Liver (tissue), 9 donors: ENCODE data around the gene PIGN. TPM values are rescaled to one million over a fixed set of nuclear protein-coding genes. Genes with fewer than 3 reads are reported as not detected.

Source experiments
- DNase-seq: peaks from one replicate; pipeline ENCODE4 v3.0.0-alpha.2; 2017; ENCODE audit warnings: low spot score
- H3K27ac ChIP-seq, 2 donors: one replicate each; pipeline ENCODE4 v1.7.0; 2013; ENCODE audit warnings: inconsistent platforms in 2 of 2, low read length in 2 of 2, control low read depth in 1 of 2, low read depth in 1 of 2, mild to moderate bottlenecking in 1 of 2
- H3K27me3 ChIP-seq, 4 donors: one replicate each; pipeline versions ENCODE4 v1.6.1 to v1.7.0; 2013; ENCODE audit warnings: low read length in 3 of 4, inconsistent platforms in 1 of 4, mild to moderate bottlenecking in 1 of 4, moderate library complexity in 1 of 4; ENCODE audit not compliant: control insufficient read depth in 4 of 4, insufficient read depth in 4 of 4
- H3K36me3 ChIP-seq, 4 donors: one replicate each; pipeline versions ENCODE4 v1.6.1 to v1.7.0; 2013; ENCODE audit warnings: low read length in 3 of 4, mild to moderate bottlenecking in 3 of 4, low read depth in 1 of 4, moderate library complexity in 1 of 4; ENCODE audit not compliant: control insufficient read depth in 4 of 4, insufficient read depth in 3 of 4
- H3K4me1 ChIP-seq, 4 donors: one replicate each; pipeline versions ENCODE4 v1.6.1 to v1.7.0; 2013; ENCODE audit warnings: low read length in 3 of 4, mild to moderate bottlenecking in 3 of 4, moderate library complexity in 1 of 4; ENCODE audit not compliant: control insufficient read depth in 4 of 4, insufficient read depth in 4 of 4
- H3K4me3 ChIP-seq, 3 donors: one replicate each; pipeline versions ENCODE4 v1.6.1 to v1.7.0; 2013; ENCODE audit warnings: low read length in 3 of 3, control low read depth in 1 of 3, low read depth in 1 of 3, mild to moderate bottlenecking in 1 of 3
- H3K9ac ChIP-seq, 2 donors: one replicate each; pipeline ENCODE4 v1.7.0; 2013; ENCODE audit warnings: low read length in 2 of 2, mild to moderate bottlenecking in 2 of 2, moderate library complexity in 2 of 2, control low read depth in 1 of 2, low read depth in 1 of 2
- H3K9me3 ChIP-seq, 4 donors: one replicate each; pipeline versions ENCODE4 v1.6.1 to v1.7.0; 2013; ENCODE audit warnings: low read length in 3 of 4; ENCODE audit not compliant: control insufficient read depth in 4 of 4
- ATF3 ChIP-seq: IDR thresholded peaks from 2 replicates; pipeline ENCODE4 v1.6.1; 2016; ENCODE audit warnings: antibody characterized with exemption
- EGR1 ChIP-seq, 2 donors: IDR thresholded peaks; 2 replicates each; pipeline ENCODE4 v1.6.1; 2016 to 2018; ENCODE audit warnings: antibody characterized with exemption in 2 of 2, low read depth in 2 of 2
- FOXA1 ChIP-seq: IDR thresholded peaks from 2 replicates; pipeline ENCODE4 v1.6.1; 2016; ENCODE audit warnings: antibody characterized with exemption
- FOXA2 ChIP-seq: IDR thresholded peaks from 2 replicates; pipeline ENCODE4 v1.6.1; 2016; ENCODE audit warnings: antibody characterized with exemption
- GABPA ChIP-seq, 2 donors: IDR thresholded peaks in 1 of 2; conservative IDR thresholded peaks in 1 of 2; 2 replicates each; pipeline ENCODE4 v1.6.1; 2016; ENCODE audit warnings: antibody characterized with exemption in 2 of 2, mild to moderate bottlenecking in 1 of 2, moderate library complexity in 1 of 2
- HNF4A ChIP-seq, 2 donors: conservative IDR thresholded peaks; 2 replicates each; pipeline ENCODE4 v1.6.1; 2016; ENCODE audit warnings: antibody characterized with exemption in 2 of 2, mild to moderate bottlenecking in 2 of 2
- HNF4G ChIP-seq: IDR thresholded peaks from 2 replicates; pipeline ENCODE4 v1.6.1; 2016; ENCODE audit warnings: antibody characterized with exemption
- JUND ChIP-seq, 2 donors: IDR thresholded peaks; 2 replicates each; pipeline ENCODE4 v1.6.1; 2016; ENCODE audit warnings: antibody characterized with exemption in 2 of 2
- MAX ChIP-seq: IDR thresholded peaks from 2 replicates; pipeline ENCODE4 v1.6.1; 2016; ENCODE audit warnings: antibody characterized with exemption
- NR2F2 ChIP-seq: IDR thresholded peaks from 2 replicates; pipeline ENCODE4 v1.6.1; 2016; ENCODE audit warnings: antibody characterized with exemption
- RAD21 ChIP-seq, 2 donors: IDR thresholded peaks; 2 replicates each; pipeline ENCODE4 v1.6.1; 2016; ENCODE audit warnings: antibody characterized with exemption in 2 of 2, mild to moderate bottlenecking in 2 of 2
- REST ChIP-seq: IDR thresholded peaks from 2 replicates; pipeline ENCODE4 v1.6.1; 2016; ENCODE audit warnings: antibody characterized with exemption, mild to moderate bottlenecking
- RXRA ChIP-seq, 2 donors: IDR thresholded peaks; 2 replicates each; pipeline ENCODE4 v1.6.1; 2017 to 2018; ENCODE audit warnings: antibody characterized with exemption in 2 of 2, mild to moderate bottlenecking in 1 of 2
- SP1 ChIP-seq: IDR thresholded peaks from 2 replicates; pipeline ENCODE4 v1.6.1; 2018; ENCODE audit warnings: antibody characterized with exemption, mild to moderate bottlenecking
- TAF1 ChIP-seq: conservative IDR thresholded peaks from 2 replicates; pipeline ENCODE4 v1.6.1; 2016; ENCODE audit warnings: antibody characterized with exemption, mild to moderate bottlenecking
- YY1 ChIP-seq: IDR thresholded peaks from 2 replicates; pipeline ENCODE4 v1.6.1; 2016; ENCODE audit warnings: antibody characterized with exemption, mild to moderate bottlenecking
- ZBTB33 ChIP-seq: IDR thresholded peaks from 2 replicates; pipeline ENCODE4 v1.6.1; 2016; ENCODE audit warnings: antibody characterized with exemption
- WGBS: extraction: QIAGEN DNeasy Blood & Tissue Kit; methylation state at CpG from one replicate; pipeline ENCODE4 v1.1.7; 2013; 5-methylcytosine and 5-hydroxymethylcytosine counted together
- polyA plus RNA-seq, 2 donors: library from polyadenylated mRNA; stranded (reverse) in 1 of 2; unstranded in 1 of 2; fragments of 200-250 nt in 1 of 2; fragments of >200 nt in 1 of 2; fragmentation: Nextera tagmentation in 1 of 2; extraction: Ambion mirVana in 1 of 2; gene quantifications; one replicate each; pipeline versions ENCODE4 v1.2.1 to v1.2.3, GENCODE V29; 2013 to 2015
- total RNA-seq, 2 donors: library from RNA; depleted of rRNA; stranded (reverse); fragments of >200 nt; gene quantifications; one replicate each; pipeline ENCODE4 v1.2.3, GENCODE V29; 2014
- TF ChIP-seq, protein P1 (sequence below): fragments of 150-350 bp; IDR thresholded peaks from 2 replicates; pipeline ENCODE4 v1.5.1; 2017; ENCODE audit warnings: improper control_type of control experiment, low read depth, low read length; ENCODE audit not compliant: missing input control
- donor health status: healthy.
- donor health status: healthy.
- donor health status: healthy.
- donor health status: healthy.
- donor health status: healthy.

Gene PIGN
- total and polyA plus RNA-seq, 4 donors = 5.1 to 20.6 (median 12.5) TPM

DNA sequence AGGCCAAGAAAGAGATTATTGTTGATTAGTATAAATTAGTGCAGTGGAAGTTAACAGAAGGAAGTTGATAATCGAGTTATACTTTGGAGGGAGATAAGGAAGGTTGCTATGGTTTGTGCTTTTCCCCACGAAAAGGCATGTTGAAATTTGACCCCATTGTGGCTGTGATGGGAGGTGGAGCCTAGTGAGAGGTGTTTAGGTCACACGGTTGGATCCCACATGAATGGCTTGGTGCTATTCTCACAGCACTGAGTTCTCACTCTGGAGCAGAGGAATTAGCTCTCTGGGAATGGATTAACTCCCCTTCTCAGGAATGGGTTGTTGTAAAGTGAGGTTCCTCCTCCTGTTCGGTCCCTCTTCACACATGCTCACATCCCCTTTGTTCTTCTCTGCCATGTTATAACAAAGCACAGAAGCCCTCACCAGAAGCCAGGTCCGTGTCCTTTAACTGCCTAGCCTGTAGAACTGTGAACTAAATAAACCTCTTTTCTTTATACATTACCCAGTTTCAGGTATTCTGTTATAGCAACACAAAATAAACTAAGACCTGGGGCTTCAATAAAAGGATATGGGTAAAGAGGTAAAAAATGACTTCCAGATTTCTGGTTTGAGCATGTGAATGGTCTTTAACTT is 21.9 kb downstream of the PIGN start:
- H3K4me3 ChIP-seq = no peak overlapping the region
- no peaks in the 10 kb centered on the region for H3K4me1 ChIP-seq
- no peak for DNase-seq
- WGBS = 73% methylated on average over 5 of the region's 5 CpGs
- H3K9me3 ChIP-seq = no peaks in the 10 kb centered on the region
- H3K27ac ChIP-seq = no peak overlapping the region
- H3K27me3 ChIP-seq = no peaks in the 10 kb centered on the region
- TF ChIP-seq JUND (IDR thresholded peaks at IDR 0.05) = no peak
- TF ChIP-seq EGR1 (IDR thresholded peaks at IDR 0.05; ENCODE audit: low read depth in 2 of 2) = no peak
- TF ChIP-seq ATF3 = no peak
- TF ChIP-seq HNF4A (conservative IDR thresholded peaks at IDR 0.05) = no peak
- TF ChIP-seq ZBTB33 = no peak
- TF ChIP-seq FOXA2 = no peak
- no peak for TF ChIP-seq RXRA (IDR thresholded peaks at IDR 0.05)
- TF ChIP-seq TAF1 = no peak
- TF ChIP-seq FOXA1 = no peak
- TF ChIP-seq NR2F2 = no peak
- TF ChIP-seq REST = no peak
- TF ChIP-seq, protein P1, sequence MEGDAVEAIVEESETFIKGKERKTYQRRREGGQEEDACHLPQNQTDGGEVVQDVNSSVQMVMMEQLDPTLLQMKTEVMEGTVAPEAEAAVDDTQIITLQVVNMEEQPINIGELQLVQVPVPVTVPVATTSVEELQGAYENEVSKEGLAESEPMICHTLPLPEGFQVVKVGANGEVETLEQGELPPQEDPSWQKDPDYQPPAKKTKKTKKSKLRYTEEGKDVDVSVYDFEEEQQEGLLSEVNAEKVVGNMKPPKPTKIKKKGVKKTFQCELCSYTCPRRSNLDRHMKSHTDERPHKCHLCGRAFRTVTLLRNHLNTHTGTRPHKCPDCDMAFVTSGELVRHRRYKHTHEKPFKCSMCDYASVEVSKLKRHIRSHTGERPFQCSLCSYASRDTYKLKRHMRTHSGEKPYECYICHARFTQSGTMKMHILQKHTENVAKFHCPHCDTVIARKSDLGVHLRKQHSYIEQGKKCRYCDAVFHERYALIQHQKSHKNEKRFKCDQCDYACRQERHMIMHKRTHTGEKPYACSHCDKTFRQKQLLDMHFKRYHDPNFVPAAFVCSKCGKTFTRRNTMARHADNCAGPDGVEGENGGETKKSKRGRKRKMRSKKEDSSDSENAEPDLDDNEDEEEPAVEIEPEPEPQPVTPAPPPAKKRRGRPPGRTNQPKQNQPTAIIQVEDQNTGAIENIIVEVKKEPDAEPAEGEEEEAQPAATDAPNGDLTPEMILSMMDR = no peak
- TF ChIP-seq RAD21 (IDR thresholded peaks at IDR 0.05) = no peak
- no peak for TF ChIP-seq SP1
- TF ChIP-seq YY1 = no peak
- no peak for TF ChIP-seq HNF4G
- no peak for TF ChIP-seq GABPA (IDR thresholded peaks at IDR 0.05 in 1 of 2, conservative IDR thresholded peaks at IDR 0.05 in 1 of 2)
- TF ChIP-seq MAX = no peak
- peaks cover 0 to 6% (median 1%) of the 10 kb centered on the region in 4 donors for H3K36me3 ChIP-seq
- no peak overlapping the region for H3K9ac ChIP-seq
